ENCODE results near the gene PTPRM.

- TF ChIP-seq POLR2A (IDR thresholded peaks at IDR 0.05; ENCODE audit: borderline replicate concordance, extremely low read depth, insufficient read depth, insufficient read length) (no peak), CTCF (IDR thresholded peaks at IDR 0.05 in 2 of 3, conservative IDR thresholded peaks at IDR 0.05 in 1 of 3; ENCODE audit: borderline replicate concordance in 1 of 3, insufficient read depth in 1 of 3, low read depth in 2 of 3, low read length in 2 of 3) (no peak), EZH2 (IDR thresholded peaks at IDR 0.05) (no peak), YY1 (IDR thresholded peaks at IDR 0.05; ENCODE audit: extremely low read depth, insufficient replicate concordance, low read depth, low read length) (no peak), CEBPB (IDR thresholded peaks at IDR 0.05; ENCODE audit: low read depth) (no peak), MAX (IDR thresholded peaks at IDR 0.05) (no peak), EZH2phosphoT487 (IDR thresholded peaks at IDR 0.05; ENCODE audit: borderline replicate concordance) (no peak), ZNF274 (IDR thresholded peaks at IDR 0.05; ENCODE audit: low read depth, low read length) (no peak), SIN3A (IDR thresholded peaks at IDR 0.05; ENCODE audit: low read depth) (no peak), SRF (IDR thresholded peaks at IDR 0.05; ENCODE audit: low read depth) (no peak), JUND (IDR thresholded peaks at IDR 0.05) (no peak), SP1 (IDR thresholded peaks at IDR 0.05; ENCODE audit: low read depth) (no peak), POLR2AphosphoS5 (IDR thresholded peaks at IDR 0.05; ENCODE audit: low read depth, low read length) (no peak), REST (IDR thresholded peaks at IDR 0.05; ENCODE audit: low read depth) (no peak)
Observed at GRCh38 chr18:7939521-7939920, 372.4 kb downstream of the PTPRM start.

All from HCT116 (cell line).